H9 (cell line): ENCODE results near the gene UNC5C. TPM values are rescaled to one million over a fixed set of nuclear protein-coding genes. Genes with fewer than 3 reads are reported as not detected.

Experiments
- DNase-seq: peaks from one replicate; pipeline ENCODE4 v3.0.0-alpha.2; 2017
- H2AFZ ChIP-seq: one replicate; pipeline ENCODE4 v1.6.1; 2013; ENCODE audit warnings: mild to moderate bottlenecking, low read length, control low read depth, moderate library complexity
- H2AK5ac ChIP-seq: 2 replicates; pipeline ENCODE4 v1.6.1; 2013; ENCODE audit warnings: low read length, control low read depth, mixed read lengths; ENCODE audit not compliant: insufficient read length
- H2BK120ac ChIP-seq: one replicate; pipeline ENCODE4 v1.6.1; 2013; ENCODE audit warnings: low read depth, mild to moderate bottlenecking, low read length, control low read depth, inconsistent platforms; ENCODE audit not compliant: poor library complexity, severe bottlenecking
- H2BK12ac ChIP-seq: 2 replicates; pipeline ENCODE4 v1.6.1; 2013; ENCODE audit warnings: low read length, control low read depth, mixed read lengths, low read depth; ENCODE audit not compliant: insufficient read length
- H2BK15ac ChIP-seq: 2 replicates; pipeline ENCODE4 v1.6.1; 2013; ENCODE audit warnings: low read depth, low read length, control low read depth
- H2BK20ac ChIP-seq: one replicate; pipeline ENCODE4 v1.6.1; 2013; ENCODE audit warnings: low read depth, mild to moderate bottlenecking, low read length, control low read depth, inconsistent platforms; ENCODE audit not compliant: poor library complexity, severe bottlenecking
- H2BK5ac ChIP-seq: 2 replicates; pipeline ENCODE4 v1.6.1; 2013; ENCODE audit warnings: low read length, control low read depth, mixed read lengths; ENCODE audit not compliant: insufficient read length
- H3K14ac ChIP-seq: 2 replicates; pipeline ENCODE4 v1.6.1; 2013; ENCODE audit warnings: low read length, control low read depth; ENCODE audit not compliant: insufficient read depth
- H3K18ac ChIP-seq: 2 replicates; pipeline ENCODE4 v1.6.1; 2013; ENCODE audit warnings: low read depth, mild to moderate bottlenecking, mixed read lengths, low read length, control low read depth; ENCODE audit not compliant: insufficient read length
- H3K23ac ChIP-seq: 2 replicates; pipeline ENCODE4 v1.6.1; 2013; ENCODE audit warnings: low read length, control low read depth, mixed read lengths, low read depth; ENCODE audit not compliant: insufficient read length
- H3K23me2 ChIP-seq: 2 replicates; pipeline ENCODE4 v1.6.1; 2013; ENCODE audit warnings: low read depth, mild to moderate bottlenecking, mixed read lengths, low read length, control low read depth; ENCODE audit not compliant: insufficient read length, poor library complexity, severe bottlenecking
- H3K27ac ChIP-seq: 2 replicates; pipeline ENCODE4 v1.5.1; 2013; ENCODE audit warnings: low read length, control low read depth, mixed read lengths, low read depth; ENCODE audit not compliant: insufficient read length
- H3K27me3 ChIP-seq: 2 replicates; pipeline ENCODE4 v1.6.1; 2013; ENCODE audit warnings: low read length, control low read depth, inconsistent platforms; ENCODE audit not compliant: insufficient read depth
- H3K4ac ChIP-seq: 2 replicates; pipeline ENCODE4 v1.6.1; 2013; ENCODE audit warnings: low read depth, mild to moderate bottlenecking, control low read depth, inconsistent platforms, low read length, moderate library complexity
- H3K4me1 ChIP-seq: 2 replicates; pipeline ENCODE4 v1.6.1; 2013; ENCODE audit warnings: low read length, control low read depth, inconsistent platforms; ENCODE audit not compliant: insufficient read depth
- H3K4me2 ChIP-seq: 2 replicates; pipeline ENCODE4 v1.6.1; 2013; ENCODE audit warnings: low read length, control low read depth, mixed read lengths; ENCODE audit not compliant: insufficient read length, insufficient read depth
- H3K56ac ChIP-seq: 2 replicates; pipeline ENCODE4 v1.6.1; 2013; ENCODE audit warnings: low read depth, mild to moderate bottlenecking, mixed read lengths, low read length, control low read depth; ENCODE audit not compliant: insufficient read length
- H3K79me1 ChIP-seq: 2 replicates; pipeline ENCODE4 v1.6.1; 2013; ENCODE audit warnings: low read depth, mild to moderate bottlenecking, moderate library complexity, low read length, control low read depth, inconsistent platforms; ENCODE audit not compliant: insufficient read depth, poor library complexity, severe bottlenecking
- H3K79me2 ChIP-seq: 2 replicates; pipeline ENCODE4 v1.6.1; 2013; ENCODE audit warnings: low read length, control low read depth, inconsistent platforms; ENCODE audit not compliant: insufficient read depth
- H3K9ac ChIP-seq: 2 replicates; pipeline ENCODE4 v1.6.1; 2013; ENCODE audit warnings: low read length, control low read depth, mixed read lengths; ENCODE audit not compliant: insufficient read length; ENCODE audit errors: extremely low read depth
- H3K9me3 ChIP-seq: one replicate; pipeline ENCODE4 v1.6.1; 2013; ENCODE audit warnings: low read depth, low read length, inconsistent platforms; ENCODE audit not compliant: control insufficient read depth
- H3T11ph ChIP-seq: one replicate; pipeline ENCODE4 v1.6.1; 2013; ENCODE audit warnings: mild to moderate bottlenecking, low read length, control low read depth, inconsistent platforms
- H4K20me1 ChIP-seq: one replicate; pipeline ENCODE4 v1.6.1; 2013; ENCODE audit not compliant: control insufficient read depth, insufficient read length, insufficient read depth
- H4K5ac ChIP-seq: 2 replicates; pipeline ENCODE4 v1.6.1; 2013; ENCODE audit warnings: low read depth, mild to moderate bottlenecking, mixed read lengths, low read length, control low read depth; ENCODE audit not compliant: insufficient read length
- H4K8ac ChIP-seq: replicated peaks from 2 replicates; pipeline ENCODE4 v1.6.1; 2013; ENCODE audit warnings: low read length, control low read depth, mixed read lengths, low read depth; ENCODE audit not compliant: insufficient read length
- H4K91ac ChIP-seq: 2 replicates; pipeline ENCODE4 v1.6.1; 2013; ENCODE audit warnings: low read depth, mild to moderate bottlenecking, moderate library complexity, mixed read lengths, low read length, control low read depth; ENCODE audit not compliant: insufficient read length
- H3K27ac Mint-ChIP-seq, 3 experiments: 2 replicates in 2 of 3; 3 replicates in 1 of 3; pipeline ENCODE4 v1.8.0; 2020 to 2021; ENCODE audit warnings: mixed read lengths in 3 of 3, mild to moderate bottlenecking in 1 of 3, moderate library complexity in 1 of 3
- H3K27me3 Mint-ChIP-seq: 2 replicates; pipeline ENCODE4 v1.8.0; 2021; ENCODE audit warnings: low read depth, mild to moderate bottlenecking, moderate library complexity, mixed read lengths
- H3K36me3 Mint-ChIP-seq, 3 experiments: 2 replicates in 2 of 3; 3 replicates in 1 of 3; pipeline ENCODE4 v1.8.0; 2020 to 2021; ENCODE audit warnings: low read depth in 3 of 3, mixed read lengths in 3 of 3; ENCODE audit not compliant: insufficient read depth in 1 of 3
- H3K4me1 Mint-ChIP-seq, 2 experiments: 2 replicates each; pipeline ENCODE4 v1.8.0; 2020; ENCODE audit warnings: mixed read lengths in 2 of 2
- H3K4me3 Mint-ChIP-seq, 2 experiments: 2 replicates in 1 of 2; 3 replicates in 1 of 2; pipeline ENCODE4 v1.8.0; 2020 to 2021; ENCODE audit warnings: mild to moderate bottlenecking in 2 of 2, mixed read lengths in 2 of 2, moderate library complexity in 1 of 2
- H3K9me3 Mint-ChIP-seq, 2 experiments: 2 replicates in 1 of 2; 3 replicates in 1 of 2; pipeline ENCODE4 v1.8.0; 2020; ENCODE audit warnings: mild to moderate bottlenecking in 2 of 2, mixed read lengths in 2 of 2, moderate library complexity in 1 of 2
- CTCF ChIP-seq: fragments of 200-600 bp; sonication (generic); conservative IDR thresholded peaks from 3 replicates; pipeline ENCODE4 v1.8.0; 2021; ENCODE audit warnings: antibody characterized with exemption, mild to moderate bottlenecking
- WGBS: extraction: QIAGEN DNeasy Blood & Tissue Kit; methylation state at CpG from one replicate; pipeline ENCODE4 v1.1.7; 2013; ENCODE audit warnings: missing lambda C conversion rate, low lambda C conversion rate, mixed read lengths; ENCODE audit not compliant: insufficient read length; ENCODE audit errors: extremely low coverage; 5-methylcytosine and 5-hydroxymethylcytosine counted together
- total RNA-seq: library from RNA; stranded (reverse); gene quantifications from 2 replicates; pipeline ENCODE4 v1.2.1, GENCODE V29; 2021

The UNC5C gene
- total RNA-seq, 1 experiment from 2014 or later = not detected

GRCh38 chr4:95445251-95445650 is 103.5 kb downstream of the UNC5C start:
- H3K18ac ChIP-seq = no peak overlapping the region
- no peak overlapping the region for H2AK5ac ChIP-seq
- H4K20me1 ChIP-seq = no peaks in the 10 kb centered on the region
- WGBS = no CpG with 5 or more reads among the region's 5 CpGs
- no peak overlapping the region for H3K27ac Mint-ChIP-seq
- no peak overlapping the region for H3K4me2 ChIP-seq
- no peak overlapping the region for H2BK120ac ChIP-seq
- H2BK15ac ChIP-seq = no peak overlapping the region
- no peak overlapping the region for H3T11ph ChIP-seq
- no peak overlapping the region for H2BK20ac ChIP-seq
- H3K4ac ChIP-seq = no peak overlapping the region
- H3K14ac ChIP-seq = no peak overlapping the region
- no peak overlapping the region for H3K23ac ChIP-seq
- DNase-seq = no peak
- no peaks in the 10 kb centered on the region for H3K9me3 Mint-ChIP-seq
- no peak overlapping the region for H3K9ac ChIP-seq
- H3K27me3 ChIP-seq = no peaks in the 10 kb centered on the region
- no peak overlapping the region for H4K91ac ChIP-seq
- H3K27ac ChIP-seq = no peak overlapping the region
- no peaks in the 10 kb centered on the region for H3K4me1 ChIP-seq
- H2BK5ac ChIP-seq = no peak overlapping the region
- H3K9me3 ChIP-seq = no peaks in the 10 kb centered on the region
- H3K79me1 ChIP-seq = no peaks in the 10 kb centered on the region
- no peak overlapping the region for H2AFZ ChIP-seq
- H3K79me2 ChIP-seq = no peaks in the 10 kb centered on the region
- no peaks in the 10 kb centered on the region for H3K23me2 ChIP-seq
- H3K27me3 Mint-ChIP-seq = no peaks in the 10 kb centered on the region
- no peaks in the 10 kb centered on the region for H3K36me3 Mint-ChIP-seq
- no peak overlapping the region for H3K4me3 Mint-ChIP-seq
- no peak overlapping the region for H4K8ac ChIP-seq
- no peak overlapping the region for H3K56ac ChIP-seq
- H2BK12ac ChIP-seq = no peak overlapping the region
- TF ChIP-seq CTCF = no peak
- H4K5ac ChIP-seq = no peak overlapping the region
- H3K4me1 Mint-ChIP-seq = peaks cover 0 to 4% of the 10 kb centered on the region in 2 experiments; a peak in 3 of 4 replicates
